Choroid plexus epithelial cell (primary cell): ENCODE measurements around the gene IGF2BP2.

Experiments
- DNase-seq: peaks from one replicate; pipeline ENCODE4 v3.0.0-alpha.2; 2010; ENCODE audit warnings: low read depth
- H3K4me3 ChIP-seq: 2 replicates; pipeline ENCODE4 v1.5.1; 2011; ENCODE audit warnings: low read depth, mild to moderate bottlenecking, control low read depth, low read length, moderate library complexity
- CTCF ChIP-seq: conservative IDR thresholded peaks from 2 replicates; pipeline ENCODE4 v1.5.1; 2011; ENCODE audit warnings: low read depth, mild to moderate bottlenecking, control low read depth, inconsistent platforms, low read length, moderate library complexity

The IGF2BP2 gene

GRCh38 chr3:185797993-185798830 is 26.6 kb downstream of the IGF2BP2 start:
- no peak for TF ChIP-seq CTCF
- no peak overlapping the region for H3K4me3 ChIP-seq

GRCh38 chr3:185797108-185797881 is 27.5 kb downstream of the IGF2BP2 start:
- H3K4me3 ChIP-seq: no peak overlapping the region
- no peak for DNase-seq
- TF ChIP-seq CTCF: no peak

More at GRCh38 chr3:185797993-185798830, 26.6 kb downstream of the IGF2BP2 start:
- no peak for DNase-seq

- peak; percentile 54 for DNase-seq
- no peak overlapping the region for H3K4me3 ChIP-seq
- TF ChIP-seq CTCF: no peak
These were observed 28.3 kb downstream of the IGF2BP2 start for GRCh38 chr3:185796431-185797107.

GRCh38 chr3:185793381-185793780 is 31.5 kb downstream of the IGF2BP2 start:
- H3K4me3 ChIP-seq: no peak overlapping the region
- TF ChIP-seq CTCF: no peak
- no peak for DNase-seq

GRCh38 chr3:185792955-185793354 is 31.9 kb downstream of the IGF2BP2 start:
- TF ChIP-seq CTCF: no peak
- no peak overlapping the region for H3K4me3 ChIP-seq
- no peak for DNase-seq

GRCh38 chr3:185789891-185790830 is 34.7 kb downstream of the IGF2BP2 start:
- no peak for DNase-seq
- H3K4me3 ChIP-seq: no peak overlapping the region
- TF ChIP-seq CTCF: no peak
